OCI-LY1 (cell line): ENCODE data around the gene AGBL1.

Source experiments
- CTCF ChIP-seq: fragments of 200-600 bp; sonication (generic), shearing (Covaris generic); IDR thresholded peaks from 2 replicates; pipeline ENCODE4 v1.5.1; 2017; ENCODE audit warnings: mild to moderate bottlenecking, antibody characterized with exemption, low read length, moderate library complexity, mixed read lengths
- EZH2 ChIP-seq: fragments of 200-600 bp; sonication (generic), shearing (Covaris generic); IDR thresholded peaks from 2 replicates; pipeline ENCODE4 v1.8.0; 2017; ENCODE audit warnings: borderline replicate concordance, mixed run types, mild to moderate bottlenecking, antibody characterized with exemption, low read length, moderate library complexity, mixed read lengths

- no peak for TF ChIP-seq CTCF
- TF ChIP-seq EZH2 = no peak
Observed at GRCh38 chr15:86762874-86763273, 683.2 kb downstream of the AGBL1 start.
